Pancreas (tissue), 10 donors: Measurements from ENCODE around the gene NSD2. TPM values are rescaled to one million over a fixed set of nuclear protein-coding genes. Genes with fewer than 3 reads are reported as not detected.

Experiments
- ATAC-seq, 4 donors: fragments of 200-7000 bp; cut with Tn5 transposase; one replicate each; pipeline versions ENCODE4 v1.8.0 to v1.9.1; 2020; ENCODE audit warnings: mild to moderate bottlenecking in 4 of 4, moderate library complexity in 4 of 4
- DNase-seq, 6 donors: peaks; one replicate each; pipeline ENCODE4 v3.0.0-alpha.2; 2020
- FAIRE-seq: peaks from 2 replicates; lab custom pipeline; 2012; peaks lifted over from hg19 to GRCh38; lab: Jason Lieb, UNC
- H3K27ac ChIP-seq, 4 donors: fragments of 200-600 bp; sonication (generic); 1 replicate in 3 of 4; 2 replicates in 1 of 4; pipeline versions ENCODE4 v1.5.0 to v1.8.0; 2020
- H3K27me3 ChIP-seq, 4 donors: fragments of 200-600 bp; one replicate each; pipeline ENCODE4 v1.8.0; 2021
- H3K36me3 ChIP-seq, 3 donors: fragments of 200-600 bp; sonication (generic) in 1 of 3; one replicate each; pipeline versions ENCODE4 v1.5.0 to v1.8.0; 2020 to 2021
- H3K4me1 ChIP-seq, 3 donors: fragments of 200-600 bp; one replicate each; pipeline ENCODE4 v1.8.0; 2021
- H3K4me3 ChIP-seq, 4 donors: fragments of 200-600 bp; sonication (generic) in 2 of 4; one replicate each; pipeline versions ENCODE4 v1.5.0 to v1.8.0; 2020 to 2021
- H3K9me3 ChIP-seq, 4 donors: fragments of 200-600 bp; one replicate each; pipeline ENCODE4 v1.8.0; 2021
- CTCF ChIP-seq, 4 donors: fragments of 200-600 bp; sonication (generic) in 3 of 4; IDR thresholded peaks; one replicate each; pipeline versions ENCODE4 v1.5.0 to v1.8.0; 2021; ENCODE audit warnings: antibody characterized with exemption in 4 of 4
- WGBS, 2 donors: extraction: QIAGEN DNeasy Blood & Tissue Kit; methylation state at CpG; one replicate each; pipeline ENCODE4 v1.1.7; 2013; 5-methylcytosine and 5-hydroxymethylcytosine counted together
- intact Hi-C, 3 donors: fragments of 100-400 bp; cut with DNase I; formaldehyde crosslinking; loops; one replicate each; pipeline versions ENCODE4 v1.11.1 to v1.14.2; 2022
- polyA plus RNA-seq, 2 donors: library from polyadenylated mRNA; stranded (reverse); fragments of 200-250 nt; gene quantifications; one replicate each; pipeline ENCODE4 v1.2.3, GENCODE V29; 2013
- total RNA-seq, 6 donors: library from RNA; stranded (reverse); fragmentation: NEBNext Ultra II Directional in 4 of 6; extraction: Animal tissue kit (Norgen Biotek cat#: 25700) in 4 of 6; gene quantifications; one replicate each; pipeline versions ENCODE4 v1.2.1 to v1.2.4, GENCODE V29; 2021 to 2023
- donor health status: healthy with polysubstance abuse.
- donor health status: DM: no; HTN: no; CAD: no; lungs with moderate emphysema.
- donor health status: DM: no; HTN: no; CAD: no.
- donor health status: control.
- donor health status: control.
- donor health status: Bipolar disorder and iron deficiency.
- donor health status: DM: yes; HTN: yes; CAD: no.
- donor health status: DM: no; HTN: no; CAD: no.
- donor health status: DM: no; HTN: no; CAD: no.
- donor health status: DM: yes; HTN: yes; CAD: no.

The NSD2 gene
- total and polyA plus RNA-seq, 8 donors: 11.7 to 36.6 (median 22.4) TPM

GRCh38 chr4:1863297-1864033, 7.7 kb upstream of the NSD2 start:
- DNase-seq (peak in 1 of 6 donors; percentile 39), ATAC-seq (no peak), FAIRE-seq (no peak)
- intact Hi-C loops: no loop called here
- Histone ChIP-seq H3K4me3 (no peak overlapping the region), H3K27me3 (no peaks in the 10 kb centered on the region), H3K36me3 (no peaks in the 10 kb centered on the region), H3K27ac (no peak overlapping the region), H3K4me1 (peaks cover 0 to 5% (median 0%) of the 10 kb centered on the region in 3 donors), H3K9me3 (no peaks in the 10 kb centered on the region)
- WGBS, 2 donors: 80 to 90% methylated on average over 11 of the region's 11 CpGs
- TF ChIP-seq CTCF (IDR thresholded peaks at IDR 0.05): no peak

GRCh38 chr4:1864076-1865008, 6.9 kb upstream of the NSD2 start:
- no peak for FAIRE-seq
- intact Hi-C loops: no loop called here
- Histone ChIP-seq H3K9me3 (no peaks in the 10 kb centered on the region), H3K27me3 (no peaks in the 10 kb centered on the region), H3K27ac (no peak overlapping the region), H3K4me3 (no peak overlapping the region), H3K36me3 (no peaks in the 10 kb centered on the region), H3K4me1 (peaks cover 5 to 14% (median 8%) of the 10 kb centered on the region in 3 donors)
- peak in 1 of 6 donors; percentile 56 for DNase-seq
- no peak for ATAC-seq
- no peak for TF ChIP-seq CTCF (IDR thresholded peaks at IDR 0.05)
- 84 to 89% methylated on average over 16 to 17 of the region's 17 CpGs for whole genome bisulfite sequencing, 2 donors

GRCh38 chr4:1866189-1866661, 5.0 kb upstream of the NSD2 start:
- no peak for ATAC-seq
- Histone ChIP-seq H3K27ac (peak overlapping the region in 2 of 4 donors; percentile 4 to 49), H3K9me3 (no peaks in the 10 kb centered on the region), H3K4me1 (peaks cover 13 to 22% (median 15%) of the 10 kb centered on the region in 3 donors), H3K27me3 (no peaks in the 10 kb centered on the region), H3K36me3 (no peaks in the 10 kb centered on the region), H3K4me3 (no peak overlapping the region)
- no peak for TF ChIP-seq CTCF (IDR thresholded peaks at IDR 0.05)
- 40 to 47% methylated on average over 7 of the region's 7 CpGs for WGBS, 2 donors
- intact Hi-C loops: no loop called here
- FAIRE-seq: no peak
- peak in 4 of 6 donors; percentile 44 to 64 (median 48) for DNase-seq

GRCh38 chr4:1868293-1868692, 2.9 kb upstream of the NSD2 start:
- 48 to 53% methylated on average over 5 of the region's 5 CpGs for WGBS, 2 donors
- Histone ChIP-seq H3K27ac (no peak overlapping the region), H3K9me3 (no peaks in the 10 kb centered on the region), H3K4me1 (peaks cover 14 to 30% (median 23%) of the 10 kb centered on the region in 3 donors), H3K4me3 (no peak overlapping the region), H3K36me3 (no peaks in the 10 kb centered on the region), H3K27me3 (no peaks in the 10 kb centered on the region)
- intact Hi-C loops: no loop called here
- peak in 1 of 6 donors; percentile 3 for DNase-seq
- TF ChIP-seq CTCF (IDR thresholded peaks at IDR 0.05): no peak
- FAIRE-seq: no peak
- ATAC-seq: no peak
